ENCODE measurements around the gene EVA1A.

The EVA1A gene

GRCh38 chr2:75559680-75560021 is 1.1 kb downstream of the EVA1A start (continued):
- TF ChIP-seq ZNF341 (tag by site-specific recombination; IDR thresholded peaks at IDR 0.05; ENCODE audit: low read depth) (no peak), ZXDB (tag by site-specific recombination; IDR thresholded peaks at IDR 0.05) (no peak), ZNF501 (tag by site-specific recombination; IDR thresholded peaks at IDR 0.05) (no peak)

- TF ChIP-seq ZNF16 (tag by site-specific recombination; IDR thresholded peaks at IDR 0.05; ENCODE audit: low read depth) (no peak), ZNF549 (tag by site-specific recombination; IDR thresholded peaks at IDR 0.05) (no peak), ZFP3 (tag by site-specific recombination; IDR thresholded peaks at IDR 0.05; ENCODE audit: low read depth) (no peak), ZNF488 (tag by site-specific recombination; IDR thresholded peaks at IDR 0.05) (no peak), REST (tag by site-specific recombination; IDR thresholded peaks at IDR 0.05) (no peak), ZNF501 (tag by site-specific recombination; IDR thresholded peaks at IDR 0.05) (no peak), GLIS2 (tag by site-specific recombination; IDR thresholded peaks at IDR 0.05) (no peak), ZNF514 (tag by site-specific recombination; IDR thresholded peaks at IDR 0.05) (no peak), PBX3 (CRISPR knock-in tag; IDR thresholded peaks at IDR 0.05) (no peak), ZNF133 (tag by site-specific recombination; IDR thresholded peaks at IDR 0.05) (no peak)
- Histone ChIP-seq H3K36me3 (ENCODE audit: control insufficient read depth in 2 of 2, insufficient read depth in 1 of 2, low read length in 2 of 2) (no peaks in the 10 kb centered on the region), H3K27ac (ENCODE audit: extremely low read depth, low read depth, low read length) (no peak overlapping the region), H3K4me1 (ENCODE audit: control insufficient read depth, insufficient read depth, low read length) (no peaks in the 10 kb centered on the region; the same call in 1 of the 2 replicates), H3K4me3 (ENCODE audit: low read depth, low read length) (no peak overlapping the region), H3K9me3 (ENCODE audit: control insufficient read depth, insufficient read depth, low read depth, low read length) (no peaks in the 10 kb centered on the region)
- CTCF ChIA-PET: interaction anchor here (0.5 to 2.0 kb wide), 2 partner anchors 51 to 170 kb away, joined by 3 to 11 read pairs; no protein-coding TSS in a partner anchor
- POLR2A ChIA-PET: no interaction called here
These were observed 1.7 kb downstream of the EVA1A start for GRCh38 chr2:75558786-75559679.

- CTCF ChIA-PET: interaction anchor here (0.6 kb wide), 1 partner anchor 120 kb away, joined by 4 read pairs; no protein-coding TSS in a partner anchor
- TF ChIP-seq ZNF274 (IDR thresholded peaks at IDR 0.05; ENCODE audit: low read length) (no peak), ZNF274 (tag by site-specific recombination; IDR thresholded peaks at IDR 0.05; ENCODE audit: borderline replicate concordance) (no peak), PATZ1 (tag by site-specific recombination; IDR thresholded peaks at IDR 0.05) (no peak), ZNF513 (tag by site-specific recombination; IDR thresholded peaks at IDR 0.05) (no peak)
- Histone ChIP-seq H3K27ac (ENCODE audit: extremely low read depth, low read depth, low read length) (no peak overlapping the region), H3K9me3 (ENCODE audit: control insufficient read depth, insufficient read depth, low read depth, low read length) (no peaks in the 10 kb centered on the region), H3K36me3 (ENCODE audit: control insufficient read depth in 2 of 2, insufficient read depth in 1 of 2, low read length in 2 of 2) (no peaks in the 10 kb centered on the region), H3K4me1 (ENCODE audit: control insufficient read depth, insufficient read depth, low read length) (no peaks in the 10 kb centered on the region; the same call in 1 of the 2 replicates), H3K4me3 (ENCODE audit: low read depth, low read length) (no peak overlapping the region)
- POLR2A ChIA-PET: no interaction called here
These were observed 2.6 kb downstream of the EVA1A start for GRCh38 chr2:75558136-75558535.
